Upper lobe of left lung (tissue), 4 donors: Measurements from ENCODE around the gene MEIOB.

ENCODE experiments used
- CTCF ChIP-seq, 6 experiments: fragments of 450-650 bp in 4 of 6; fragments of 200-600 bp in 2 of 6; sonication (generic) in 2 of 6; IDR thresholded peaks; one replicate each; pipeline ENCODE4 v1.5.1; 2016 to 2019; ENCODE audit warnings: antibody characterized with exemption in 6 of 6
- EP300 ChIP-seq, 4 donors: sonication (generic); formaldehyde crosslinking; IDR thresholded peaks; one replicate each; pipeline ENCODE4 v1.5.1; 2017; ENCODE audit warnings: antibody characterized with exemption in 4 of 4, control low read depth in 2 of 4
- POLR2A ChIP-seq, 4 donors: fragments of 450-650 bp; IDR thresholded peaks; one replicate each; pipeline ENCODE4 v1.5.1; 2016 to 2017; ENCODE audit warnings: antibody characterized with exemption in 4 of 4, mild to moderate bottlenecking in 2 of 4
- POLR2AphosphoS5 ChIP-seq, 2 donors: sonication (generic); formaldehyde crosslinking; IDR thresholded peaks; one replicate each; pipeline ENCODE4 v1.5.1; 2017; ENCODE audit warnings: antibody characterized with exemption in 2 of 2

GRCh38 chr16:1821861-1822611, 49.9 kb downstream of the MEIOB start:
- TF ChIP-seq EP300 (IDR thresholded peaks at IDR 0.05) (no peak), POLR2A (IDR thresholded peaks at IDR 0.05) (no peak), POLR2AphosphoS5 (IDR thresholded peaks at IDR 0.05) (no peak), CTCF (IDR thresholded peaks at IDR 0.05) (no peak)
